Keratinocyte (primary cell): ENCODE results near the gene COL20A1. TPM values are rescaled to one million over a fixed set of nuclear protein-coding genes. Genes with fewer than 3 reads are reported as not detected.

ENCODE experiments used
- DNase-seq: peaks from one replicate; pipeline ENCODE4 v3.0.0-alpha.2; 2011; ENCODE audit warnings: low read depth, missing footprints, low spot score
- FAIRE-seq: peaks from 2 replicates; lab custom pipeline; 2011; peaks lifted over from hg19 to GRCh38; lab: Jason Lieb, UNC
- H2AFZ ChIP-seq: 2 replicates; pipeline ENCODE4 v1.6.0; 2012; ENCODE audit warnings: low read length, control low read depth, inconsistent platforms; ENCODE audit not compliant: control insufficient read depth
- H3K27ac ChIP-seq: 2 replicates; pipeline ENCODE4 v1.5.1; 2011; ENCODE audit warnings: low read length; ENCODE audit not compliant: control insufficient read depth, insufficient read depth
- H3K27me3 ChIP-seq: 3 replicates; pipeline ENCODE4 v1.6.0; 2011; ENCODE audit warnings: low read length; ENCODE audit not compliant: control insufficient read depth, insufficient read depth; ENCODE audit errors: extremely low read depth
- H3K36me3 ChIP-seq, 2 experiments: 2 replicates in 1 of 2; 3 replicates in 1 of 2; pipeline ENCODE4 v1.5.1; 2011; ENCODE audit warnings: low read length in 2 of 2, mild to moderate bottlenecking in 1 of 2; ENCODE audit not compliant: control insufficient read depth in 2 of 2, insufficient read depth in 2 of 2; ENCODE audit errors: extremely low read depth in 1 of 2
- H3K4me1 ChIP-seq: 3 replicates; pipeline ENCODE4 v1.5.1; 2011; ENCODE audit warnings: low read length; ENCODE audit not compliant: control insufficient read depth, insufficient read depth; ENCODE audit errors: extremely low read depth
- H3K4me2 ChIP-seq: 3 replicates; pipeline ENCODE4 v1.6.0; 2011; ENCODE audit warnings: low read depth, low read length; ENCODE audit not compliant: control insufficient read depth, insufficient read depth; ENCODE audit errors: extremely low read depth
- H3K4me3 ChIP-seq, 3 experiments: fragments of 200-600 bp in 1 of 3; sonication (generic) in 1 of 3; 2 replicates in 2 of 3; 3 replicates in 1 of 3; pipeline ENCODE4 v1.5.1; 2011 to 2016; ENCODE audit warnings: low read length in 3 of 3, mild to moderate bottlenecking in 3 of 3, control low read depth in 2 of 3, inconsistent platforms in 1 of 3, low read depth in 1 of 3, mixed read lengths in 1 of 3, mixed run types in 1 of 3, moderate library complexity in 1 of 3; ENCODE audit not compliant: control insufficient read depth in 2 of 3, insufficient read depth in 2 of 3; ENCODE audit errors: extremely low read depth in 1 of 3
- H3K79me2 ChIP-seq: 2 replicates; pipeline ENCODE4 v1.6.0; 2012; ENCODE audit warnings: low read length; ENCODE audit not compliant: control insufficient read depth, insufficient read depth
- H3K9ac ChIP-seq: 3 replicates; pipeline ENCODE4 v1.6.0; 2011; ENCODE audit warnings: low read length; ENCODE audit not compliant: control insufficient read depth, insufficient read depth; ENCODE audit errors: extremely low read depth
- H3K9me1 ChIP-seq: 3 replicates; pipeline ENCODE4 v1.6.0; 2011; ENCODE audit warnings: low read length; ENCODE audit not compliant: control insufficient read depth, insufficient read depth; ENCODE audit errors: extremely low read depth
- H3K9me3 ChIP-seq: 2 replicates; pipeline ENCODE4 v1.5.1; 2012; ENCODE audit warnings: low read depth, low read length; ENCODE audit not compliant: control insufficient read depth
- H4K20me1 ChIP-seq: 3 replicates; pipeline ENCODE4 v1.6.0; 2011; ENCODE audit warnings: low read length; ENCODE audit not compliant: control insufficient read depth, insufficient read depth; ENCODE audit errors: extremely low read depth
- CTCF ChIP-seq, 3 experiments: IDR thresholded peaks in 1 of 3; conservative IDR thresholded peaks in 1 of 3; optimal IDR thresholded peaks in 1 of 3; 2 replicates in 2 of 3; 3 replicates in 1 of 3; pipeline versions ENCODE3 to v1.5.1; 2011; ENCODE audit warnings: low read length in 3 of 3, mild to moderate bottlenecking in 3 of 3, moderate library complexity in 2 of 3, control low read depth in 1 of 3, inconsistent platforms in 1 of 3; ENCODE audit not compliant: insufficient read depth in 2 of 3; ENCODE audit errors: extremely low read depth in 1 of 3
- EZH2 ChIP-seq: IDR thresholded peaks from one replicate; pipeline ENCODE4 v1.6.1; 2012; ENCODE audit warnings: inconsistent platforms, mild to moderate bottlenecking, low read length, moderate library complexity
- dilution Hi-C: fragments of 300-500 bp; cut with MboI; formaldehyde crosslinking; loops from one replicate; pipeline ENCODE4 v1.7.0; 2020; ENCODE audit warnings: low sequenced_read_pairs; ENCODE audit not compliant: extremely low pct_ligation_motif_present
- polyA plus RNA-seq, 5 experiments: library from polyadenylated mRNA; depleted of rRNA in 3 of 5; stranded (reverse) in 3 of 5; stranded (forward) in 1 of 5; unstranded in 1 of 5; fragments of >200 nt; gene quantifications; 1 replicate in 1 of 5; 2 replicates in 3 of 5; 3 replicates in 1 of 5; pipeline versions ENCODE4 v1.2.1 to v1.2.3, GENCODE V29; 2011 to 2012; ENCODE audit warnings: missing spikeins in 2 of 5, low read depth in 1 of 5, low replicate concordance in 1 of 5

COL20A1 gene
- polyA plus RNA-seq, 1 donor (not counting 4 experiments of a cell fraction or from before 2014, with no cell fraction given) = not detected

- Histone ChIP-seq H3K4me1 (no peaks in the 10 kb centered on the region), H3K27me3 (peaks cover 29% of the 10 kb centered on the region), H3K9me3 (peaks cover 6% of the 10 kb centered on the region), H4K20me1 (no peaks in the 10 kb centered on the region), H3K9ac (no peak overlapping the region), H3K9me1 (no peaks in the 10 kb centered on the region), H3K27ac (no peak overlapping the region), H3K79me2 (no peaks in the 10 kb centered on the region), H2AFZ (no peak overlapping the region), H3K36me3 (no peaks in the 10 kb centered on the region), H3K4me2 (no peak overlapping the region), H3K4me3 (no peak overlapping the region)
- FAIRE-seq = no peak
- dilution Hi-C loops = no loop called here
- TF ChIP-seq EZH2 (no peak), CTCF (optimal IDR thresholded peaks at IDR 0.05 in 1 of 3, IDR thresholded peaks at IDR 0.05 in 1 of 3, conservative IDR thresholded peaks at IDR 0.05 in 1 of 3; ENCODE audit: extremely low read depth in 1 of 3, insufficient read depth in 2 of 3, low read length in 3 of 3) (no peak)
- no peak for DNase-seq
Measured at GRCh38 chr20:63335711-63336110, 42.7 kb downstream of the COL20A1 start.

- Histone ChIP-seq H2AFZ (no peak overlapping the region), H4K20me1 (no peaks in the 10 kb centered on the region), H3K4me3 (no peak overlapping the region), H3K27ac (no peak overlapping the region), H3K36me3 (no peaks in the 10 kb centered on the region), H3K4me2 (no peak overlapping the region), H3K9me3 (peaks cover 6% of the 10 kb centered on the region), H3K27me3 (peaks cover 29% of the 10 kb centered on the region), H3K9me1 (no peaks in the 10 kb centered on the region), H3K4me1 (no peaks in the 10 kb centered on the region), H3K9ac (no peak overlapping the region), H3K79me2 (no peaks in the 10 kb centered on the region)
- TF ChIP-seq EZH2 = no peak
- no peak for TF ChIP-seq CTCF (optimal IDR thresholded peaks at IDR 0.05 in 1 of 3, IDR thresholded peaks at IDR 0.05 in 1 of 3, conservative IDR thresholded peaks at IDR 0.05 in 1 of 3; ENCODE audit: extremely low read depth in 1 of 3, insufficient read depth in 2 of 3, low read length in 3 of 3)
- dilution Hi-C loops = no loop called here
- DNase-seq (no peak), FAIRE-seq (no peak)
Measured at GRCh38 chr20:63336232-63336752, 43.3 kb downstream of the COL20A1 start.
